NK-92 (cell line): ENCODE results near the gene ZNF3.
A peak's percentile ranks its signal among the peaks of the same experiment; 100 is the strongest.

ENCODE experiments used
- DNase-seq: peaks from one replicate; lab custom pipeline; 2025; ENCODE audit not compliant: unreplicated experiment; lab: John Stamatoyannopoulos, UW

Gene ZNF3

GRCh38 chr7:100109521-100110163 is 28.1 kb upstream of the ZNF3 start:
- no peak for DNase-seq

GRCh38 chr7:100107890-100108289 is 26.4 kb upstream of the ZNF3 start:
- no peak for DNase-seq

GRCh38 chr7:100107125-100107737 is 25.7 kb upstream of the ZNF3 start:
- DNase-seq: no peak

GRCh38 chr7:100106633-100107032 is 25.1 kb upstream of the ZNF3 start:
- DNase-seq: no peak

GRCh38 chr7:100105534-100105933 is 24.0 kb upstream of the ZNF3 start:
- DNase-seq: no peak

- no peak for DNase-seq
Measured at GRCh38 chr7:100102950-100103840, 21.7 kb upstream of the ZNF3 start.

GRCh38 chr7:100101016-100101862 is 19.7 kb upstream of the ZNF3 start, which contains the start of the genes AP4M1 and MCM7:
AP4M1 (plus strand) TSS chr7:100101643; CDS start chr7:100101715, 72 bp downstream.
MCM7 (minus strand) TSS chr7:100101397; CDS start chr7:100101294, 103 bp downstream.
- DNase-seq: peak; percentile 80

GRCh38 chr7:100100420-100101015 is 19.0 kb upstream of the ZNF3 start:
- no peak for DNase-seq

- no peak for DNase-seq
Measured at GRCh38 chr7:100099452-100099851, 17.9 kb upstream of the ZNF3 start.

GRCh38 chr7:100098913-100099312 is 17.4 kb upstream of the ZNF3 start:
- no peak for DNase-seq

GRCh38 chr7:100095704-100096103 is 14.2 kb upstream of the ZNF3 start:
- DNase-seq: no peak

GRCh38 chr7:100095289-100095688 is 13.8 kb upstream of the ZNF3 start:
- no peak for DNase-seq

- no peak for DNase-seq
Measured at GRCh38 chr7:100093925-100094486, 12.5 kb upstream of the ZNF3 start.

- DNase-seq: no peak
Measured at GRCh38 chr7:100093498-100093897, 12.0 kb upstream of the ZNF3 start.

GRCh38 chr7:100093054-100093453 is 11.5 kb upstream of the ZNF3 start:
- DNase-seq: no peak

- DNase-seq: no peak
Measured at GRCh38 chr7:100091411-100092181, 10.1 kb upstream of the ZNF3 start.

GRCh38 chr7:100090527-100091410 is 9.2 kb upstream of the ZNF3 start:
- no peak for DNase-seq

- DNase-seq: no peak
Measured at GRCh38 chr7:100089458-100090196, 8.1 kb upstream of the ZNF3 start.
